Small intestine (tissue), 7 donors: ENCODE data around the gene NR1H4. TPM values are rescaled to one million over a fixed set of nuclear protein-coding genes. Genes with fewer than 3 reads are reported as not detected.
"Not testable (repeated sequence)": the region's sequence is repeated elsewhere in the genome, so short reads cannot be mapped to it uniquely, and the experiment has no call there.

Experiments used
- DNase-seq, 2 donors: peaks; one replicate each; pipeline versions ENCODE4 v3.0.0 to v3.0.0-alpha.2; 2013
- FAIRE-seq: peaks from 2 replicates; lab custom pipeline; 2012; peaks lifted over from hg19 to GRCh38; lab: Jason Lieb, UNC
- H3K27ac ChIP-seq, 3 donors: one replicate each; pipeline ENCODE4 v1.5.1; 2013; ENCODE audit warnings: low read length in 2 of 3, mild to moderate bottlenecking in 2 of 3, control low read depth in 1 of 3, inconsistent platforms in 1 of 3, low read depth in 1 of 3, moderate library complexity in 1 of 3
- H3K27me3 ChIP-seq, 3 donors: one replicate each; pipeline ENCODE4 v1.6.1; 2013; ENCODE audit warnings: low read length in 3 of 3, inconsistent platforms in 1 of 3; ENCODE audit not compliant: control insufficient read depth in 3 of 3, insufficient read depth in 3 of 3
- H3K36me3 ChIP-seq, 3 donors: one replicate each; pipeline ENCODE4 v1.6.1; 2013; ENCODE audit warnings: low read length in 3 of 3, inconsistent platforms in 1 of 3, low read depth in 1 of 3, mild to moderate bottlenecking in 1 of 3, moderate library complexity in 1 of 3; ENCODE audit not compliant: control insufficient read depth in 3 of 3, insufficient read depth in 2 of 3
- H3K4me1 ChIP-seq, 3 donors: one replicate each; pipeline ENCODE4 v1.6.1; 2013; ENCODE audit warnings: low read length in 2 of 3, inconsistent platforms in 1 of 3, low read depth in 1 of 3, mild to moderate bottlenecking in 1 of 3, moderate library complexity in 1 of 3; ENCODE audit not compliant: control insufficient read depth in 3 of 3, insufficient read depth in 2 of 3
- H3K4me3 ChIP-seq, 3 donors: one replicate each; pipeline ENCODE4 v1.5.1; 2013; ENCODE audit warnings: low read length in 3 of 3, control low read depth in 1 of 3, inconsistent platforms in 1 of 3, low read depth in 1 of 3, mild to moderate bottlenecking in 1 of 3, moderate library complexity in 1 of 3
- H3K9me3 ChIP-seq, 2 donors: one replicate each; pipeline ENCODE4 v1.6.1; 2013; ENCODE audit warnings: low read depth in 1 of 2, low read length in 1 of 2; ENCODE audit not compliant: control insufficient read depth in 2 of 2, insufficient read depth in 1 of 2
- WGBS, 3 donors: extraction: QIAGEN DNeasy Blood & Tissue Kit; methylation state at CpG; one replicate each; pipeline ENCODE4 v1.1.7; 2013; 5-methylcytosine and 5-hydroxymethylcytosine counted together
- polyA plus RNA-seq, 4 donors: library from polyadenylated mRNA; stranded (reverse) in 3 of 4; unstranded in 1 of 4; fragments of 200-250 nt in 3 of 4; fragments of 120-200 nt in 1 of 4; gene quantifications; one replicate each; pipeline versions ENCODE4 v1.2.1 to v1.2.3, GENCODE V29; 2013
- donor health status: healthy with polysubstance abuse.
- donor health status: control.
- donor health status: control.
- donor health status: Bipolar disorder and iron deficiency.
- donor health status: healthy.

The NR1H4 gene
- polyA plus RNA-seq, 4 donors, result 16.5 to 139 (median 45.0) TPM

- DNase-seq (no peak), FAIRE-seq (no peak)
- Histone ChIP-seq H3K9me3 (peaks cover 0 to 16% of the 10 kb centered on the region in 2 donors), H3K27me3 (no peaks in the 10 kb centered on the region), H3K36me3 (peaks cover 0 to 3% (median 0%) of the 10 kb centered on the region in 3 donors), H3K4me3 (no peak overlapping the region), H3K27ac (no peak overlapping the region), H3K4me1 (peaks cover 0 to 5% (median 0%) of the 10 kb centered on the region in 3 donors)
- WGBS, 3 donors, result 95 to 97% (median 96%) methylated on average over 5 of the region's 5 CpGs
These were observed 105.3 kb downstream of the NR1H4 start for GRCh38 chr12:100578923-100579322.

- Histone ChIP-seq H3K27me3 (no peaks in the 10 kb centered on the region), H3K36me3 (peaks cover 0 to 3% (median 0%) of the 10 kb centered on the region in 3 donors), H3K4me3 (no peak overlapping the region), H3K27ac (no peak overlapping the region), H3K4me1 (no peaks in the 10 kb centered on the region), H3K9me3 (peaks cover 0 to 16% of the 10 kb centered on the region in 2 donors)
- no peak for FAIRE-seq
- DNase-seq, result no peak
- WGBS, 3 donors, result 47 to 87% (median 66%) methylated on average over 2 of the region's 2 CpGs
These were observed 106.2 kb downstream of the NR1H4 start for GRCh38 chr12:100579844-100580243.

GRCh38 chr12:100584256-100584655, 110.6 kb downstream of the NR1H4 start:
- Histone ChIP-seq H3K4me3 (no peak overlapping the region), H3K27ac (no peak overlapping the region), H3K27me3 (no peaks in the 10 kb centered on the region), H3K9me3 (peaks cover 0 to 37% of the 10 kb centered on the region in 2 donors), H3K36me3 (no peaks in the 10 kb centered on the region), H3K4me1 (no peaks in the 10 kb centered on the region)
- 78 to 94% (median 88%) methylated on average over 3 of the region's 3 CpGs for WGBS, 3 donors
- DNase-seq (no peak), FAIRE-seq (no peak)

DNA sequence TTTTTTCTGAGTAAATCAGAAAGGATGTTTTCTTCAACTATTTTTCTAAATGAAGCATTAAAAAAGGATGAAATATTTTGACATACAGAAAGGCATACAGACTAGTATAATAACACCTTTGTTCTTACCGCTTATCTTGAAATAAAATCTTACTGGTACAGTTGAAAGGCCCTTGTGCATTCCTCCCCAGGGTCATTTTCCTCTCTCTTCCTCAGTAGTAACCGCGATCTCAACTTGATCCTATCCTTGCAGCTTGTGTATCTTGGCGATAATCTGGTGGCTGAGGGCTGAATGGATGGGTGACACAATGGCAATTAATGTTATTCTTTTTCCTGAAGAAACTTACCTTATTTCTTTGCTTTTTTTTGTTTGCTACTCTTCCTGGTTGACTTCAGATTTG, 118.3 kb downstream of the NR1H4 start:
- H3K9me3 ChIP-seq, result peaks cover 0 to 15% of the 10 kb centered on the region in 2 donors
- H3K27ac ChIP-seq, result no peak overlapping the region
- no peaks in the 10 kb centered on the region for H3K36me3 ChIP-seq
- no peaks in the 10 kb centered on the region for H3K27me3 ChIP-seq
- peaks cover 0 to 4% (median 0%) of the 10 kb centered on the region in 3 donors for H3K4me1 ChIP-seq
- no peak overlapping the region for H3K4me3 ChIP-seq
- FAIRE-seq (no peak), DNase-seq (no peak)
- 89 to 93% (median 93%) methylated on average over 4 of the region's 4 CpGs for WGBS, 3 donors

GRCh38 chr12:100593490-100593889, 119.8 kb downstream of the NR1H4 start:
- Histone ChIP-seq H3K27ac (no peak overlapping the region), H3K4me3 (peak overlapping the region in 1 of 3 donors; percentile 5), H3K9me3 (peaks cover 0 to 6% of the 10 kb centered on the region in 2 donors), H3K27me3 (no peaks in the 10 kb centered on the region), H3K36me3 (no peaks in the 10 kb centered on the region), H3K4me1 (peaks cover 0 to 4% (median 0%) of the 10 kb centered on the region in 3 donors)
- FAIRE-seq (no peak), DNase-seq (peak; percentile 22 to 40)
- 24 to 37% (median 30%) methylated on average over 5 of the region's 5 CpGs for WGBS, 3 donors

- Histone ChIP-seq H3K4me3 (no peak overlapping the region), H3K36me3 (peaks cover 0 to 3% (median 0%) of the 10 kb centered on the region in 3 donors), H3K4me1 (no peaks in the 10 kb centered on the region), H3K27ac (no peak overlapping the region), H3K27me3 (no peaks in the 10 kb centered on the region), H3K9me3 (no peaks in the 10 kb centered on the region)
- FAIRE-seq (peak; percentile 91), DNase-seq (peak in 1 of 2 donors; percentile 57)
- 15 to 70% (median 24%) methylated on average over 1 of the region's 1 CpG for WGBS, 3 donors
These were observed 128.0 kb downstream of the NR1H4 start for GRCh38 chr12:100601626-100602025.

DNA sequence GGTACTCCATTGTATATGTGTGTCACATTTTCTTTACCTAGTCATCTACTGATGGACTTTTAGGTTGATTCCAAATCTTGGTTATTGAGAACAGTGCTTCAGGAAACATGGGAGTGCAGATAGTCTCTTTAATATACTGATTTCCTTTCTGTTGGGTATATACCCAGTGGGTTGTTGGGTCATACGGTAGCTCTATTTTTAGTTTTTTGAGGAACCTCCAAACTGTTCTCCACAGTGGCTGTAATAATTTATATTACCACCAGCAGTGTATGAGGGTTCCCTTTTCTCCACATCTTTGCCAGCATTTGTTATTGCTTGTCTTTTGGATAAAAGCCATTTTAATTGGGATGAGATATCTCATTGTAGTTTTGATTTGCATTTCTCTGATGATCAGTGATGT, 129.3 kb downstream of the NR1H4 start:
- FAIRE-seq, DNase-seq, H3K4me1 ChIP-seq, H3K9me3 ChIP-seq, H3K27ac ChIP-seq, H3K36me3 ChIP-seq, H3K27me3 ChIP-seq, H3K4me3 ChIP-seq: not testable (repeated sequence)
- 68 to 86% (median 78%) methylated on average over 1 of the region's 1 CpG for WGBS, 3 donors

- H3K36me3 ChIP-seq, result peaks cover 0 to 12% (median 0%) of the 10 kb centered on the region in 3 donors
- no peaks in the 10 kb centered on the region for H3K27me3 ChIP-seq
- DNase-seq (no peak), FAIRE-seq (no peak)
- no peak overlapping the region for H3K4me3 ChIP-seq
- H3K4me1 ChIP-seq, result peaks cover 0 to 8% (median 3%) of the 10 kb centered on the region in 3 donors
- no peaks in the 10 kb centered on the region for H3K9me3 ChIP-seq
- H3K27ac ChIP-seq, result no peak overlapping the region
- WGBS, 3 donors, result 69 to 100% (median 84%) methylated on average over 1 of the region's 1 CpG
These were observed 135.1 kb downstream of the NR1H4 start for GRCh38 chr12:100608776-100609175.
